A549 (cell line): ENCODE data around the gene RYR3. TPM values are rescaled to one million over a fixed set of nuclear protein-coding genes. Genes with fewer than 3 reads are reported as not detected.

Source experiments
- ATAC-seq, 2 experiments: fragments of 200-7000 bp in 1 of 2; fragments of >200 bp in 1 of 2; cut with Nextera tagmentation in 1 of 2; cut with Tn5 transposase in 1 of 2; 3 replicates each; pipeline versions ENCODE4 v1.8.0 to v1.9.1; 2018 to 2020; ENCODE audit warnings: mild to moderate bottlenecking in 1 of 2, moderate library complexity in 1 of 2
- CTCF ChIA-PET: fragments of 300-600 bp; sonication (Branson Sonifier 250); formaldehyde crosslinking; extraction: SDS; loops from one replicate; lab custom pipeline; 2021; ENCODE audit warnings: antibody characterized with exemption, inconsistent platforms; lab: Yijun Ruan, JAX
- POLR2A ChIA-PET: fragments of 350-600 bp; formaldehyde crosslinking; extraction: SDS; loops from one replicate; lab custom pipeline; 2021; ENCODE audit warnings: antibody characterized with exemption, inconsistent platforms; lab: Yijun Ruan, JAX
- DNase-seq, 2 experiments: peaks; one replicate each; pipeline versions ENCODE4 v3.0.0 to v3.0.0-alpha.2; 2011 to 2016; ENCODE audit warnings: low read depth in 1 of 2, low spot score in 1 of 2
- FAIRE-seq: peaks from 2 replicates; lab custom pipeline; 2011; peaks lifted over from hg19 to GRCh38; lab: Jason Lieb, UNC
- H3K27ac ChIP-seq, 2 experiments: fragments of >200 bp; sonication (Bioruptor Twin); formaldehyde crosslinking; 3 replicates each; pipeline ENCODE4 v1.5.1; 2016 to 2017
- H3K4me1 ChIP-seq: fragments of >200 bp; sonication (Bioruptor Twin); formaldehyde crosslinking; 3 replicates; pipeline ENCODE4 v1.6.1; 2016
- H3K4me2 ChIP-seq: fragments of >200 bp; sonication (Bioruptor Twin); formaldehyde crosslinking; 3 replicates; pipeline ENCODE4 v1.6.1; 2016
- H3K4me3 ChIP-seq: fragments of >200 bp; sonication (Bioruptor Twin); formaldehyde crosslinking; 3 replicates; pipeline ENCODE4 v1.5.1; 2016
- H3K9me3 ChIP-seq: fragments of >200 bp; sonication (Bioruptor Twin); formaldehyde crosslinking; 3 replicates; pipeline ENCODE4 v1.6.1; 2016
- CEBPB ChIP-seq, 2 experiments: fragments of >200 bp in 1 of 2; sonication (Bioruptor Twin) in 1 of 2; formaldehyde crosslinking in 1 of 2; IDR thresholded peaks; 2 replicates each; pipeline ENCODE4 v1.6.1; 2012 to 2016
- CHD4 ChIP-seq: fragments of 200-600 bp; sonication (generic); IDR thresholded peaks from 2 replicates; pipeline ENCODE4 v1.6.1; 2016; ENCODE audit warnings: antibody characterized with exemption, mild to moderate bottlenecking, borderline replicate concordance
- EP300 ChIP-seq, 2 experiments: fragments of >200 bp; sonication (Bioruptor Twin); formaldehyde crosslinking; IDR thresholded peaks; 2 replicates in 1 of 2; 3 replicates in 1 of 2; pipeline ENCODE4 v1.6.1; 2016 to 2017
- ESRRA ChIP-seq: fragments of 150-350 bp; IDR thresholded peaks from 2 replicates; pipeline ENCODE4 v1.6.1; 2014; ENCODE audit warnings: mild to moderate bottlenecking, low read length, borderline replicate concordance
- FOSL2 ChIP-seq, 2 experiments: fragments of 450-650 bp in 1 of 2; fragments of >200 bp in 1 of 2; sonication (Bioruptor Twin) in 1 of 2; formaldehyde crosslinking; IDR thresholded peaks; 2 replicates each; pipeline versions ENCODE4 v1.5.0 to v1.6.1; 2016 to 2020; ENCODE audit warnings: mild to moderate bottlenecking in 1 of 2, moderate library complexity in 1 of 2
- GATA3 ChIP-seq: IDR thresholded peaks from 2 replicates; pipeline ENCODE4 v1.6.1; 2012; ENCODE audit warnings: borderline replicate concordance
- HOXB13 ChIP-seq: fragments of 250-450 bp; sonication (Bioruptor Pico); IDR thresholded peaks from 2 replicates; pipeline ENCODE4 v1.5.0; 2020; ENCODE audit warnings: low read depth, mild to moderate bottlenecking, moderate library complexity
- HOXB5 ChIP-seq: fragments of 250-450 bp; sonication (Bioruptor Pico); IDR thresholded peaks from 2 replicates; pipeline ENCODE4 v1.5.0; 2020; ENCODE audit warnings: mild to moderate bottlenecking, moderate library complexity
- JUNB ChIP-seq: fragments of >200 bp; sonication (Bioruptor Twin); formaldehyde crosslinking; IDR thresholded peaks from 2 replicates; pipeline ENCODE4 v1.6.1; 2016
- MYC ChIP-seq: IDR thresholded peaks from 2 replicates; pipeline ENCODE4 v1.6.1; 2012; ENCODE audit warnings: mild to moderate bottlenecking, inconsistent platforms, low read length, improper control_type of control experiment, borderline replicate concordance
- PHF8 ChIP-seq: fragments of 200-600 bp; sonication (generic); IDR thresholded peaks from 2 replicates; pipeline ENCODE4 v1.6.1; 2016; ENCODE audit warnings: low read depth, mild to moderate bottlenecking, antibody characterized with exemption, moderate library complexity, borderline replicate concordance
- POLR2AphosphoS2 ChIP-seq: conservative IDR thresholded peaks from 2 replicates; pipeline ENCODE4 v1.6.1; 2012; ENCODE audit warnings: low read length, improper control_type of control experiment, inconsistent platforms
- RAD21 ChIP-seq, 2 experiments: fragments of >200 bp in 1 of 2; sonication (Bioruptor Twin) in 1 of 2; formaldehyde crosslinking in 1 of 2; IDR thresholded peaks in 1 of 2; conservative IDR thresholded peaks in 1 of 2; 2 replicates in 1 of 2; 3 replicates in 1 of 2; pipeline ENCODE4 v1.6.1; 2012 to 2018; ENCODE audit warnings: inconsistent platforms in 1 of 2
- RCOR1 ChIP-seq: fragments of 150-350 bp; IDR thresholded peaks from 2 replicates; pipeline ENCODE4 v1.6.1; 2014; ENCODE audit warnings: antibody characterized with exemption, low read length, low read depth
- SMC3 ChIP-seq: fragments of >200 bp; sonication (Bioruptor Twin); formaldehyde crosslinking; IDR thresholded peaks from 3 replicates; pipeline ENCODE4 v1.6.1; 2018; ENCODE audit warnings: inconsistent platforms
- TFCP2L1 ChIP-seq: fragments of 250-450 bp; sonication (Bioruptor Pico); IDR thresholded peaks from 2 replicates; pipeline ENCODE4 v1.5.0; 2021; ENCODE audit warnings: mild to moderate bottlenecking
- ZFP36 ChIP-seq: fragments of 450-650 bp; IDR thresholded peaks from 2 replicates; pipeline ENCODE4 v1.6.1; 2014; ENCODE audit warnings: borderline replicate concordance; ENCODE audit not compliant: partially characterized antibody
- WGBS: methylation state at CpG from one replicate; pipeline ENCODE4 v1.1.6; 2017; ENCODE audit errors: missing lambda C conversion rate; 5-methylcytosine and 5-hydroxymethylcytosine counted together
- polyA plus RNA-seq, 4 experiments: library from polyadenylated mRNA; depleted of rRNA in 3 of 4; stranded (reverse); fragments of >200 nt; fragmentation: RNase III in 1 of 4; extraction: RNeasy Plus Mini Kit Qiagen cat#74134 plus additional on column Dnase treatment in 1 of 4; gene quantifications; 2 replicates in 3 of 4; 3 replicates in 1 of 4; pipeline ENCODE4 v1.2.3, GENCODE V29; 2011 to 2017
- TF ChIP-seq, protein P1 (sequence below): fragments of 200-600 bp; sonication (generic); IDR thresholded peaks from 2 replicates; pipeline ENCODE4 v1.6.1; 2016; ENCODE audit warnings: antibody characterized with exemption, mild to moderate bottlenecking, moderate library complexity
- TF ChIP-seq, protein P2 (sequence below): fragments of 150-350 bp; IDR thresholded peaks from 2 replicates; pipeline ENCODE4 v1.6.1; 2014; ENCODE audit warnings: low read depth, mild to moderate bottlenecking, low read length
- TF ChIP-seq, protein P3 (sequence below): fragments of 250-450 bp; sonication (Bioruptor Pico); IDR thresholded peaks from 2 replicates; pipeline ENCODE4 v1.5.0; 2020; ENCODE audit warnings: low read depth, mild to moderate bottlenecking, moderate library complexity

RYR3 gene
- polyA plus RNA-seq, 2 of the 4 experiments (the other 2 are of a cell fraction): 0.03 TPM; not detected in 1

GRCh38 chr15:33639051-33639450 lies 328.3 kb downstream of the RYR3 start (continued):
- TF ChIP-seq, protein P1, sequence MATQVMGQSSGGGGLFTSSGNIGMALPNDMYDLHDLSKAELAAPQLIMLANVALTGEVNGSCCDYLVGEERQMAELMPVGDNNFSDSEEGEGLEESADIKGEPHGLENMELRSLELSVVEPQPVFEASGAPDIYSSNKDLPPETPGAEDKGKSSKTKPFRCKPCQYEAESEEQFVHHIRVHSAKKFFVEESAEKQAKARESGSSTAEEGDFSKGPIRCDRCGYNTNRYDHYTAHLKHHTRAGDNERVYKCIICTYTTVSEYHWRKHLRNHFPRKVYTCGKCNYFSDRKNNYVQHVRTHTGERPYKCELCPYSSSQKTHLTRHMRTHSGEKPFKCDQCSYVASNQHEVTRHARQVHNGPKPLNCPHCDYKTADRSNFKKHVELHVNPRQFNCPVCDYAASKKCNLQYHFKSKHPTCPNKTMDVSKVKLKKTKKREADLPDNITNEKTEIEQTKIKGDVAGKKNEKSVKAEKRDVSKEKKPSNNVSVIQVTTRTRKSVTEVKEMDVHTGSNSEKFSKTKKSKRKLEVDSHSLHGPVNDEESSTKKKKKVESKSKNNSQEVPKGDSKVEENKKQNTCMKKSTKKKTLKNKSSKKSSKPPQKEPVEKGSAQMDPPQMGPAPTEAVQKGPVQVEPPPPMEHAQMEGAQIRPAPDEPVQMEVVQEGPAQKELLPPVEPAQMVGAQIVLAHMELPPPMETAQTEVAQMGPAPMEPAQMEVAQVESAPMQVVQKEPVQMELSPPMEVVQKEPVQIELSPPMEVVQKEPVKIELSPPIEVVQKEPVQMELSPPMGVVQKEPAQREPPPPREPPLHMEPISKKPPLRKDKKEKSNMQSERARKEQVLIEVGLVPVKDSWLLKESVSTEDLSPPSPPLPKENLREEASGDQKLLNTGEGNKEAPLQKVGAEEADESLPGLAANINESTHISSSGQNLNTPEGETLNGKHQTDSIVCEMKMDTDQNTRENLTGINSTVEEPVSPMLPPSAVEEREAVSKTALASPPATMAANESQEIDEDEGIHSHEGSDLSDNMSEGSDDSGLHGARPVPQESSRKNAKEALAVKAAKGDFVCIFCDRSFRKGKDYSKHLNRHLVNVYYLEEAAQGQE: no peak
- TF ChIP-seq, protein P2, sequence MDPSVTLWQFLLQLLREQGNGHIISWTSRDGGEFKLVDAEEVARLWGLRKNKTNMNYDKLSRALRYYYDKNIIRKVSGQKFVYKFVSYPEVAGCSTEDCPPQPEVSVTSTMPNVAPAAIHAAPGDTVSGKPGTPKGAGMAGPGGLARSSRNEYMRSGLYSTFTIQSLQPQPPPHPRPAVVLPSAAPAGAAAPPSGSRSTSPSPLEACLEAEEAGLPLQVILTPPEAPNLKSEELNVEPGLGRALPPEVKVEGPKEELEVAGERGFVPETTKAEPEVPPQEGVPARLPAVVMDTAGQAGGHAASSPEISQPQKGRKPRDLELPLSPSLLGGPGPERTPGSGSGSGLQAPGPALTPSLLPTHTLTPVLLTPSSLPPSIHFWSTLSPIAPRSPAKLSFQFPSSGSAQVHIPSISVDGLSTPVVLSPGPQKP: no peak
- no peak for TF ChIP-seq SMC3

GRCh38 chr15:33639456-33639855 lies 328.7 kb downstream of the RYR3 start:
- Histone ChIP-seq H3K9me3 (peaks cover 5% of the 10 kb centered on the region; the same call in 1 of the 3 replicates), H3K4me1 (no peaks in the 10 kb centered on the region), H3K4me2 (no peak overlapping the region), H3K27ac (no peak overlapping the region), H3K4me3 (no peak overlapping the region)
- FAIRE-seq: no peak
- CTCF ChIA-PET: interaction anchor here (0.9 to 1.3 kb wide), 2 partner anchors 61 to 347 kb away, joined by 3 read pairs; no protein-coding TSS in a partner anchor
- DNase-seq: no peak
- no peak for ATAC-seq
- POLR2A ChIA-PET: no interaction called here
- 28% methylated on average over 4 of the region's 4 CpGs for WGBS
- TF ChIP-seq, protein P3, sequence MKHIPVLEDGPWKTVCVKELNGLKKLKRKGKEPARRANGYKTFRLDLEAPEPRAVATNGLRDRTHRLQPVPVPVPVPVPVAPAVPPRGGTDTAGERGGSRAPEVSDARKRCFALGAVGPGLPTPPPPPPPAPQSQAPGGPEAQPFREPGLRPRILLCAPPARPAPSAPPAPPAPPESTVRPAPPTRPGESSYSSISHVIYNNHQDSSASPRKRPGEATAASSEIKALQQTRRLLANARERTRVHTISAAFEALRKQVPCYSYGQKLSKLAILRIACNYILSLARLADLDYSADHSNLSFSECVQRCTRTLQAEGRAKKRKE (CRISPR knock-in tag): no peak
- no peak for TF ChIP-seq ESRRA
- TF ChIP-seq PHF8: no peak
- no peak for TF ChIP-seq HOXB5 (CRISPR knock-in tag)
- no peak for TF ChIP-seq RCOR1
- no peak for TF ChIP-seq CHD4

- POLR2A ChIA-PET: no interaction called here
These were observed 329.2 kb downstream of the RYR3 start for GRCh38 chr15:33639978-33640377.

More at GRCh38 chr15:33639978-33640377, 329.2 kb downstream of the RYR3 start:
- CTCF ChIA-PET: interaction anchor here (0.9 to 1.3 kb wide), 2 partner anchors 61 to 348 kb away, joined by 3 read pairs; no protein-coding TSS in a partner anchor
- H3K27ac ChIP-seq: no peak overlapping the region
- no peaks in the 10 kb centered on the region for H3K4me1 ChIP-seq
- peaks cover 5% of the 10 kb centered on the region; the same call in 1 of the 3 replicates for H3K9me3 ChIP-seq
- DNase-seq (no peak), FAIRE-seq (no peak), ATAC-seq (no peak)
- 18% methylated on average over 6 of the region's 6 CpGs for WGBS
- H3K4me3 ChIP-seq: no peak overlapping the region
- H3K4me2 ChIP-seq: no peak overlapping the region
- no peak for TF ChIP-seq EP300 (IDR thresholded peaks at IDR 0.05)
- TF ChIP-seq PHF8: no peak
- TF ChIP-seq JUNB: no peak
- TF ChIP-seq TFCP2L1 (CRISPR knock-in tag): no peak
- TF ChIP-seq, protein P1: no peak
- TF ChIP-seq SMC3: no peak
- TF ChIP-seq RAD21 (conservative IDR thresholded peaks at IDR 0.05 in 1 of 2, IDR thresholded peaks at IDR 0.05 in 1 of 2): no peak
- no peak for TF ChIP-seq ZFP36
- TF ChIP-seq GATA3: no peak
- no peak for TF ChIP-seq MYC
- no peak for TF ChIP-seq CEBPB (IDR thresholded peaks at IDR 0.05)
- no peak for TF ChIP-seq HOXB5 (CRISPR knock-in tag)
- TF ChIP-seq FOSL2 (IDR thresholded peaks at IDR 0.05): no peak
- no peak for TF ChIP-seq FOSL2 (CRISPR knock-in tag; IDR thresholded peaks at IDR 0.05)
- TF ChIP-seq, protein P3 (CRISPR knock-in tag): no peak
- no peak for TF ChIP-seq HOXB13 (CRISPR knock-in tag)
- no peak for TF ChIP-seq POLR2AphosphoS2
- no peak for TF ChIP-seq ESRRA
